ENCODE results near the gene THSD4.
"Not testable (repeated sequence)": the region's sequence is repeated elsewhere in the genome, so short reads cannot be mapped to it uniquely, and the experiment has no call there.

THSD4 gene

DNA sequence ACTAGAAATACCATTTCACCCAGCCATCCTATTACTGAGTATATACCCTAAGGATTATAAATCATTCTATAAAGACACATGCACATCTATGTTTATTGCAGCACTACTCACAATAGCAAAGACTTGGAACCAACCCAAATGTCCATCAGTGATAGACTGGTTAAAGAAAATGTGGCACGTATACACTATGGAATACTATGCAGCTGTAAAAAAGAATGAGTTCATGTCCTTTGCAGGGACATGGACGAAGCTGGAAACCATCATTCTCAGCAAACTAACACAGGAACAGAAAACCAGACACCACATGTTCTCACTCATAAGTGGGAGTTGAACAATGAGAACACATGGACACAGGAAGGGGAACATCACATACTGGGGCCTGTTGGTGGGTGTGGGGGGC, 324.2 kb downstream of the THSD4 start:
- DNase-seq = not testable (repeated sequence)

DNA sequence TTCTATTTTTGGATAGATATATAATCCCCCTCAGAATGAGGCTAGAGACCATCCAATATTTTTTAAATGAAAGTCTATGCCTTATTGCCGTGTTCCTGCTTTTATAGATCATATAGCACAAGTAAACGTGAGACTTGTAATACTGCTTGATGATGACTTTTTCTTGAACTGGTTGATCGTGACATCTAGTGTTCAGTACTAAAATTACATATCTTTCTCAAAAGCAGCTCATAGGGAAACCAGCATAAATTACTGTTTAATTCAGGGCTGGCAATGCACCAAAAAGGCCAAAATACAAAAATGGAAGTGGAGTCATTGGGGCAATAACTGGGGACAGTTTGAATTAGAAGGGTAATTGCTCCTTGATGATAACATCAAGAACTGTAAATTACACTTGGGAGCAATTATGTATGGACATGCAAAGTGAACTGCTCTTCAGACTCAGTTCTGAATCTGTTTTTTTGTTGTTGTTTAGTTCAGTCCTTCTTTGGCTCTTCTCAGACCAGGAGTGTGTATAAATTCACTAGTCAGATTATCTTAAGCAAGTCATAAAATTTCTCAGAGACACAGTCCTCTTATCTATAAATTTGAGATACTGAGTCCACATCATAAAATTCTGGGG, 325.3 kb downstream of the THSD4 start:
- peak; percentile 12 for DNase-seq

DNA sequence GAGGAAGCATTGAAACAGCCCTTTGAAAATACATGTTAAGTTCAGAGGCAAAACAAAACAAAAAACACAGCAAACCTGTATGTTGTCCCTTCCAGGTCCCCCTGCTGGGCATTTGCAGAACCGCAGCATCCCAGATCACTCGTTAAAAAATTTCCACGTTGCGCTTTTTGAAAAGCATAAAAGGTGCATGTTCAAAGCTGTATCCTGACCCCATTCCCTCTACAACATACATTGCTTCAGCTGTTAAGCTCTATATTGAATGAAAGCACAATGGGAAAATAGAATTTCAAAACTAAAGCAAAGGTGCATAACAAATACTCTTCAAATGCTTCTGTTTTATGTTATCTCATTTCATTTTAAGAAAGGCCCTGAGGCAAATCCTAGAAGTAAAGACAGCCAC, 328.3 kb downstream of the THSD4 start:
- peak; percentile 11 for DNase-seq

DNA sequence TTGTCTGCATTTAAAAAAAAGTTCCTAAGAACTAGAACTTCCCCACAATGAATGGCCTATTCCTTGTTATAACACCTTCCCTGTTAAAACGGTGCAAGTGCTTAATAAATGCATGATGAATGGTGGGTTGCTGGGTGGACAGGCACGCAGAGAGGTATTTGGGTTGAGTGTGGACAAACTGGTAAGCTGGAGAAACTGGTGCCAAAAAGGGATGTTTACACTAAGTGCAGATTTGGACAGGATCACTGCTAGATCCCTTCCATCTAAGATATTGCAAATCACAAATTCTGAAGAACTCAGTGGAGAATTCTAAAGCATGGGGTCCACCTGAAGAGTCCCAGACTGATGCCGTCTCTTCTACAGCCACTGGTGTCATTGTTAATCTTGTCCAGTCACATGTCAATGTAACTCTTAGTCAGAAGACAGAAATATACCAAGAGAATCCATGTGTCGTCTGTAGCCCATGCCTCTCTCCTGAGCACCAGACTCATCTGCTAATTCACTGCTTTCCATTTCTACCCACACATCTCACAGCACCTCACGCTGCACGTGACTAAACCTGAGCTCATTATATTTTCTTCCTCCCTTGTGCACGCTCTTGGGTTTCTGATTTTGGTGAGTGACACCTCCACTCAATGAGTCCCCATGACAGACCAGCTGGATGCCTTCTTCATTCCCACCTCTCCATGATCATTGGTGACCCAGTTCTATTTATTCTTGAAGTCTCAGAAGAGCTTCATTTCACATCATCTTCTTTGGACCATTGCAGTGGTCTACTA, 328.9 kb downstream of the THSD4 start:
- DNase-seq = no peak

DNA sequence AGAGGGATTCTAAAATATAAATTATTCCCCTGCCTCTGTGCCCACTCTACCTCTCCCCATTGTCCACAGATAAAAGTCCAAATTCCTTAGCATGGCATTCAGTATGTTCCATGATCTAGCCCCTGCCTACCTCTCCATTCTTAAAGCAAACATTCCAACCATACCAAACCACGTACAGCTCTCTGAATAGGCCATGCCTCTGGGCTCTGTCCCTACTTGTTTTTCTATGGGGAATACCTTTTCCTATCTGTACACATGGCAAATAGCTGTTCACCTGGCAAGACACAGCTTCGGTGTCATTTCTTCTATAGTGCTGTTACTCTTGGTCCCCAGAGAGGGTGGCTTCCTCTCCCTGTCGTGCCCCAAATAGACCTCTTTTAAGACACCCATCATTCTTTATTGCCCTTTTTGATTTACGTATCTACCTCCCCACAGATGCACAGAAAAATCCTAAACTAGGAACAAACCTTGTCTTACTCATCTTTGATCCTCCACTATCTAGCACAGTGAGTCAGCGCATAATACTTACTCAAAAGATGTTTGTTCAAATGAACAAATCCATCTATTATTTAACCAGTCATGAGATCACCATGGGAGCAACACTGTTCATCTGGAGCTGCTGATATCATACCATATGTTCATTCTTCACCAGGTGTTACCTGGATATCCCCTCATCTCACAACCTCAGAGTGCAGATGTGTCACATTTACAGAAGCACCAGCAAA, 329.8 kb downstream of the THSD4 start:
- DNase-seq = no peak

DNA sequence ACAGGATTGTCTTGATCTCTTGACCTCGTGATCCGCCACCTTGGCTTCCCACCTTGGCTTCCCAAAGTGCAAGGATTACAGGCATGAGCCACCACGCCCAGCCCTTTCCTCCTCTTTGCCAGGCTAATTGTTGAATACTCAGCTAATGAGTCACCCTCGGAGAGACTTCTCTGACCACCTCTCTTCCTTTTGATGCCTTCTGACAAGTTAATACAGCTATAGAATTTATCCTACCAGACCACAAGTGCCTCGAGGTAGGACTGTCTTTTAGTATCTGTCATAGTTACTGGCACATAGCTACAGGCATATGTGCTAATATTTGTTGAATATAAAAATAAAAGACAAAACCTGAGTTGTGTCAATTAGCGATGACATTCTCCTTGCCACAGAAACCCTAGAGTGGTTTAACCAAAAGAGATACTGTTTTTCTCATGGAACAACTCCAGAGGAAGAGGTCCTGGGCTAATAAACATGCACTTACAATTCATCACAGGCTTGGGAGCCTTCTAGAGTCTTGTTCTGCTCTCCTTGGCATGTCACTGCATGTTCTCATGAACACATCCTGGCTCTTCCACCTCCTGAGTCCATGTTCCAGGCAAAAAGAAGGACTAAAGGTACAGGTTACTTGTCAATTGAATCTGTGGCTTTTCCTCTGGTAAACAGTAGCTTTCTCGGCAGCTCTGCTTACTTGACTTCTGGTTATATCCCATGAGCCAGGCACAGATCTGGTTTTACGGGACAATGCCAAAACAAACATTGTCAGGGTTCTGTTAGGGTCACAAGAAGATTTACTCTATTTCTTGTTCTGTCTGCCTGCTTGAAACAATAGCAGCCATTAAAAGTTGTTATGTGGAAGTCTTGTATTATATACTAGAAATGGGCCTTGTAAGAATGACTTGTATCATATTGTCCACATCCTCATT, 332.3 kb downstream of the THSD4 start:
- DNase-seq = no peak

DNA sequence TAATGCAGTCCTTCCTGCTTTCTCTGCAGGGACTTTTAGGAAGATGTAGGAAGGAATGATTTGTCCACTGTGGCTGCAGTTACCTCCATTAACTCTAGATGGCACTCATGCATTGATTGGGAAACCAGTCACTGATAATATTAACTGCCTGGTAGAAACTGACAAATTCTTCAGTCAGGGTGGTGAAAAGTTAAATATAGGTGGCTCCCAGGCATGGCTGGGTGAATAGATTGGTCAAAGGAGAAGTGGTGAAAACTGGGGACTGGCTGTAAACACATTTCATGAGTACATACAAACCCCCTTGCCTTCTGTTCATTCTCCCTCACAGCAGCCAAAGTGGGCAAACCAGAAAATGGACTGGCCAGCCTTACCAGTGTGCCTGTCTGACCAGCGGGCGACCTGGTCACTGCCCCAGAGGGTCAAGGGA, 333.4 kb downstream of the THSD4 start:
- DNase-seq = no peak

DNA sequence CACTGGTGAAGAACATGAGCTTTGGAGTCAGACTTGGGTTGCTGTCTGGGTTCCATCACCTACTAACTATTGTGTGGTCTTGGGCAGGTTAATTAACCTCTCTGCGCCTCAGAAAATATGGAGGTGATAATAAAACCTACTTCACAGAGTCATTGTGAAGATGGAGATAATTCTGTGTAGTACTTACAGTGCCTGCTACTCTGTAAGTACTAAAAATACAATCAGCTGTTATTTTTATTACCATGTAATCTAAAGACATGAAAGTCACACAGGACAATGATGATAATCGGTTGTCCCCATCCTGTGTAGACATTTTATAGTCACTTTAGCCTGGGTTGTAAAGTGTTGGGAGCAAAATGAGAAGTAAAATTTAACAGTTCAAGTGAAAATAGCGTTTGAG, 334.1 kb downstream of the THSD4 start:
- no peak for DNase-seq

DNA sequence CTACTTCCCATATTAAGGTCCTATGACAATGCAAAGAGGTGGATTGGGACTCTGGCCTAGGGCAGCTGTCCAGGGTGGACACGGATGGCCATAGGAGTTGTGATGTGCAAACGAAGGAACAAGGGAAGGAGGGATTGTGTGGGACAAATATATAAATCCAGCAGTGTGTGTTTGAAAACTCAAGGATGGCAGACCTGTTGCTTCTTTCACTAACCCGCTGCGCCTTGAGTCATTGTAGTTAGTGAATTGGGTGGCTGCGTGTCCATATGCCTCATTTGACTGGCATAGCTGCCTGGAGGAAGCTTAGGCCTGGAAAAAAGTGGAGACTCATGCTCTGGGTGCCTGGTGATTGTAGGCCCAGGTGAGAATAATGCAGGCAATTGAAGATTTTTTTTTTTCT, 334.7 kb downstream of the THSD4 start:
- DNase-seq = no peak

DNA sequence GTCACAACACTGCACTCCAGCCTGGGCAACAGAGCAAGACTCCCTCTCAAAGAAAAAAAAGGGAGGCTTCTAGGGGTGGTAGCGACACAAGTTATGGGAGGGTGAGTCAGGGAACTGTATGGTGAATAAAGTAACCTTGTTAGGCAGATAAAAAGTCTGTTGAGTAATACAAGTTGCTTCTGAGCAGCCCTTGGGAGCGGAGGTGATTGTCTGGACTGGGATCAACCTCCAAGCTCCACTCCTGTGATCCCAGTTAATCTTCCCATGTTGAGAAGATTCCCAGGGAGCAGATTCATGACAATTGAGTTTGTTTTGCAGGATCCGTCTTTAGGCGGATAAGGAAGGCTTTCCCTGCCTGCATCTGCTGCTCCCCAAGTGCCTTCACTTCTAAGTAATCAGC, 335.9 kb downstream of the THSD4 start:
- no peak for DNase-seq

DNA sequence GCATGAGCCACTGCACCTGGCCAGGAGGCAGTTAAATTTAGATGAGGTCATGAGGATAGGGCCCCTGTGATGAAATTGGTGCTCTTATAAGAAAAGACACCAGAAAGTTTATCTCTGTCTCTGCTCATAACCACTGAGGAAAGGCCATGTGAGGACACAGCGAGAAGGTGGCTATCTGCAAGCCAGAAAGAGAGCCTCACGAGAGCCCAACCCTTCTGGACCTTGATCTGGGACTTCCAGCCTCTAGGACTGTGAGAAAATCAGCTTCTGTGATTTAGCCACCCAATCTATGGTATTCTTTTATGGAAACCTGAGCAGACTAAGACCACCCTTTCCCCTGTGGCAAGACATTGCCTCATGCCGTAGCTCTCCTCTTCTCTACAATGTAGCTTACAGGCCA, 337.6 kb downstream of the THSD4 start:
- no peak for DNase-seq

DNA sequence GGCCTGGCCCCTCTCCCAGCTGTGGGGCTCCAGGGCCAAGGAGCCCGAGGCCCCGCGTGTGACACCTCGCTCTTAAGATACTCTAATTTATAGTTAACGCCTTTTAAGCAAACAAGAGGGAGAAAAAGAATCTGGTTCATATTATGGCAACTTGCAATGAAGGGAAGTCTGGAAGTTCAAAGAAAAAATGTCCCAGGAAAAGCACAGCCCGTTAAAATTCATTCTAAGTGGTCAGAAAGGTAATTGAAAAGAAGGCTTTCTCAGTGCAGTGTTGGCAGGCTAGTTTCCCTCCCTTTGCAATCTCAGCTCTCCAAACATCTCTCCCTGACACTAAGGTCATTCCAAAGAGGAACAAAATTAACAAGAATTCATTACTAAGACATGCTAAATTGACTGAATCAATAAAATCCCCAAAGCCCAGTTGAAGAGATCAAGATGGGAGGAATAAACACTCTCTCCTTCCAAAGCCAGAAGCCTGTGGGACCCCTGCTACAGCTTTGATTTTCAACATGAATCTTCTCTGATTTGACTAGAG, 339.3 kb downstream of the THSD4 start:
- DNase-seq = no peak

DNA sequence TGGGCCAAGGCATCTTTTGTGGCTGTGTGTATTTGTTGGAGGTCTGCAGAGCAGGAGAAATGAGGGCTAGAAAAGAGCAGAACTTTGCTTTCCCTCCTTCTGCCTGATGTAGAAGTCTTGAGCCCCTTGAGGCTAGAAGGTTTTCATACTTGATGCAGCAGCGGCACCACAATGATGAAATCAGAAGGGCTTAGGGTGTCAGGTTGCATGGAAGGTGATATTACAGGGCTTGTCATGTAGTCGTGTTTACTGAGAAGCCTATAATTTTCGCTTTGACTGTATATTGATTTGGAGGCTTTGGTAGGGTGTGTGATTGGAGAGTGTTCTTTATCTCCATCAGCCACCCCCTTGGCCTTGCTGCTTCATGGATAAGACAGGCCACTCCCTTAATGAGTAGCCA, 339.8 kb downstream of the THSD4 start:
- DNase-seq = no peak

DNA sequence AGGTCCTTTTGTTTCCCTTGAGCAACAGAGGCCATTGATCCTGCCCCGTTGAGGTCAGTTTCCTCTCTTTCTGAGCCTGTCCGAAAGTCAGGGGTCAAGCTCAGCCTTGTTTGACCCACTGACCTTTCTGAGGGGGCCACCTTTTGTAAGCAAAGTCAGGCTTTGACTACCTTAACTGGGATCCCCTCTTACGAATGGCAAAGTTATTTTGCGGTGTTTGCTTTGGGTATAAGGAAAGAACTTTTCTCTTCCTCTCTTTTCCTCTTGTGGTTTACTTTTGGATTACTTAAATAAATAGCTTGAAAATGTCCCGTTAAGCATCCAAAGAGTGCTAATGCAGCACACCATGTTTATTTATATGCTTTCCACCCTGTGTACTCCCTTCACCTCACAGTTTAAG, 340.6 kb downstream of the THSD4 start:
- DNase-seq = no peak

DNA sequence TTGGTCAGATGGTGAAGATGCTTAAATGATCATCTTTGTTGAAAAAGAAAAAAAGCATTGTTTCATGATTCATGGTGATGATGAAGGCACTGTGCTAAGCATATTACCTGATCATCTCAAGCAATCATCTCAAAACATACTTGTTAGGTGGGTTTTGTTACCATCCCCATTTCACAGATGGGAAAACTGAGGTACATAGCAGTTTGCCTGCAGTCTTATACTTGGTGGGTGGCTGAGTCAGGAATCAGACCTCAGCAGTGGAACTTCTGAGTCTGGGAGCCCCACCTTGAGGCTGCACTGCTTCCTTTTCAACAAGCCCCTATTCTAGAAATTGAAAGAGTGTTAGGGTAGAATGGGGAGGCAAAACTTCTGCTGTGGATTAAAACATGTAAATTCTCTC, 341.1 kb downstream of the THSD4 start:
- no peak for DNase-seq

DNA sequence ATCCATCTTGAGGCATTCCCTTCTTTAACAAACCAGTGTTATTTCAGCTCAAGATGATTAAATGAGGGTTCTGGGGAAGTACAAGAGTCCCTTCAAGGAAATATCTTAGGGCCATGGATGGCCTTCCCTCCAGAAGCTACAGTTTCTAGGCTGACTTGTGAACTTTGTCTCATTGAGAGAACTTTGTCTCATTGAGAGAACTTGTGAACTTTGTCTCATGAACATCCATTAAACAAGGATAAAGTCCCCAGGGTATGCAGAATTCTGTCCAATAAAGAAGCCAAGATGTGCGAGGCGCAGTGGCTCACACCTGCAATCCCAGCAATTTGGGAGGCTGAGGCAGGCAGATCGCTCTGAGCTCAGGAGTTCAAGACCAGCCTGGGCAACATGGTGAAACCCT, 341.5 kb downstream of the THSD4 start:
- no peak for DNase-seq

DNA sequence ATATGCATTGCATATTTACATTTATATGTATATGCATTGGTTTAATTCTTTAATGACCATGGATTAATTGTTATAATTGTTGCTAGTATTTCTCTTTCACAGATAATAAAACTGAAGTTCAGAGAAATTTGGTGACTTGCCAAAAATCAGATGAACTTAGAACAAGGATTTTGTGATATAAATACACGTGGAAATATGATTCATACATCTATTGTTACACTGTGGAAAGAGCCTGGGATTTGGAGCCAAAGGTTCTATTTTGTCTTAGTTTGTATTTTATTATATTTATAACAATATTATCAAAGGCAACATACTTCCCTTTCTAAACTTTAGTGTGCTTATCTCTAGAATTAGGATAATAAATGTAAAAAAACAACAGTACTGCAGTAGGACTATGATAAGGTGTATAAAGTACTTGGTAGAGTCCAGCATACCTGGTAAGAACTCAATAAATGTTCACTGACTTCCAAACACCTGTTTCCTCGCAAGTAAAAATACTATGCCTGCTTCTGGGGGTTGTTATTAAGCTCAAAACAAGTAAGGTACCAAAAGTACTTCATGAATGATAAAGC, 342.9 kb downstream of the THSD4 start:
- no peak for DNase-seq

DNA sequence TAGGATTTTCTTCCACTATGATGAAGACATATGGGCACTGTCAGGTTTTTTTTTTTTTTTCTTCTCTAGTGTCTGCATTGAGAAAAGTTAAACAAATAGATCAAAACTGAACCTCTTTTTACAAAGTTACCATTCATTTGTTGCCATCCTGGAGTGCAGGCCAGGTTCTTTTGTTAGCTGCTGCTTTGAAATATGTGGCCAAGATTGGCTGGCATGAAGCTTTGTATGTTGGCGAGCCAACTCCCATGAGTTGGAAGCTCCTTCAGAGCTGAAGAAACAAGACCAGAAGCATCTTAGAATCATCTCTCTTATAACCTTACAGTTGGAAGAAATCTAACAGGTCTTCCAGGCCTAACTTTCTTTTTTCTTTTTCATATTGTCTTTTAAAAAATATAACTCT, 346.5 kb downstream of the THSD4 start:
- DNase-seq = no peak

DNA sequence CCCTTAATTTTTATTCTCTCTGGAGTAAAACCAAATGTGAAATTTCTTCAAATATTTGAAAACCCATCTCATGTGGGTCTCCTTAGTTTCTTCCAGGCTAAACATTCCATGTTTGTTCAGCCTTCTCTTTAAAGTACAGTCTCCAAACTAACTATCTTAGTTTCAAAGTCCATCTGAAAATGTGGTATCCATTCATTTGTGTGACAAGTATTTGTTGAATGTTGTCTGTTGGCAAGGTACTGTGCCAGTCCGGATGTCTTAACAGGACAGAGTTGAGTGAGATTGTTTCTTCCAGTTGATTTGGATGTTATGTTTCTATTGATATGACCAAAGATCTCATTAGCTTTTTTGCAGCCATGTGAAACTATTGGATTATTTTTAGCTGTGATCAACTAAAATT, 347.4 kb downstream of the THSD4 start:
- no peak for DNase-seq

DNA sequence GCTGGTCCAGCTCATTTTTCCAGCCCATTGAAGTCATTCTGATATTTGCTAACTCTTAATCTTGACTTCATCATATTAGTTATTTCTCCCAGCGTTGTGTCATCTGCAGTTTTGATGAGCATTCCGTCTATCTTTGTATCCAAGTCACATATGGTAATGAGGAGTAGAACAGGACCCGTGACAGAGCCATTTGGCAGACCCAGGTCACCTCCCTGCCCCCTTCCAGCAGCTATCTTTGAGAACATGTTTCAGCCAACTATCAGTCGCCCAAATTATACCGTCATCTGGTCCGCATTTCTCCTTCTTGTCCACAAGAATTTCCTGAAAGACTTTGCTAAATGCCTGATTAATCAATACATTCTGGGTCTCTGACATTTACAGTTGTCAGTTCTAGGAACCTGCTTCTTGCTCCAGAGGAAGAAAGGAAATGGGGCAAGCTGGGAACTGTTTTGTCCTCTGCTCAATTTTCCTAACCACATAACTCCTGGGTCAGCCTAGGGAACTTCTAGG, 347.9 kb downstream of the THSD4 start:
- DNase-seq = no peak

DNA sequence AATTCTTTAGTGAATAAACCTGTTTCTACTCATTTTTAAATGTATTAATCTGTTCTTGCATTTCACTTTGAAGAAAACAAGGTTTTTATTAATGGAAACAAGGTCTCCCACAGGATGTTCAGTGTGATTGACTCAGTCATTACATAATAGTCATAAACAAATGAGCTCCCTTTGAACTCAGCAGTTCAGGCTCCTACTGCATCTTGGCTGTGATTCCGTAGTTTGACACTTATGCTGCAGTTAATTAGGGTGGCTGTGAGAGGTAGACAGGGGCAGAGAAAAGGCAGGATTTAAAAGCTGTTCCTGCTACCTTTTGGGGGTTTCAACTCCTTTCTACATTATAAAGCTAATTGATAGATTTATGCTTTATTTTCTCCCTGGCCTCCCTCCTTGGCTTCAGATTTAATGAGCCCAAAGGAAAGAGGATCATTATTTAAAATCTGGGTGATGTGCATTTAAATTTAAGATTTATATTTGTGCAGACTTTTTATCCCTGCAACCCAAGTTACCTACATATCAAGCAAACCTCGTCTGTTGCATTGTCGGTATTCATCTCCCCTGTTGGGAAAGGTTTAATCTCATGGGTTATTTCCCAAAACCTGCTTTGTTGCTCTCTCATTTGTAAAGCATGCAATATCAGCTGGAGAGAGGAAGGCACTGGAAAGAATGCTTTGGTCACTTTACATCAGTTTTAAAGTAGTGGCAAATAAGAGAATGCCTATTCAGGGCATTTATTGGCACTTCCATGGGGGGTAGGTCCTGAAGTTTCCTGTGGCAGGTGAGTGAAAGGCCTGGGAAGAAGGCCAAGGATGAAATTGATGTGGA, 350.1 kb downstream of the THSD4 start:
- DNase-seq = no peak
